RCC 7860 (cell line): ENCODE data around the gene KCTD18.

ENCODE experiments used
- DNase-seq: peaks from one replicate; pipeline ENCODE4 v3.0.0-alpha.2; 2015; ENCODE audit warnings: low spot score
- FAIRE-seq: peaks from 2 replicates; lab custom pipeline; 2012; peaks lifted over from hg19 to GRCh38; lab: Jason Lieb, UNC

Gene KCTD18

DNA sequence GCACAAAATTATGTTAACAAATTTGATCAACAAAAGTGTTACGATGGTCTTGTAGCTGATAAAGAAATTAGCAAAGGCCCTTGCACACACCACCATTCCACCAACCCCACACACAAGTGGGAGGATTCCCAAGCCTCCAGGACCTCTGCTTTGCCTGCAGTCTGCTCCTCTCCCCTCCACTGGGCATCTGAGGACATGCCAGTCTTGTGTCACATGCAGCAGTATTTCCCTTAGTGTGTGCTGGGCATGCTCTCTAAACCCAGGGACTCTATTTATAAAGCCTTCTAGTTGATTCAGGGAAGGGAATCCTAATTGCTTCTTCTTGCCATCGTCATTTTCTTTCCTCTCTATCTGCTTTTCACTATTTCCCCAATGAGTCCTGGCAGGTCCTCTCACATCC lies 53.3 kb downstream of the KCTD18 start:
- FAIRE-seq (no peak), DNase-seq (no peak)

- no peak for FAIRE-seq
- DNase-seq = peak; percentile 80
Observed at GRCh38 chr2:200455958-200456421, 53.9 kb downstream of the KCTD18 start.

GRCh38 chr2:200454927-200455801 lies 54.7 kb downstream of the KCTD18 start:
- FAIRE-seq = peak; percentile 96
- DNase-seq = peak; percentile 96

GRCh38 chr2:200453853-200454534 lies 55.9 kb downstream of the KCTD18 start:
- FAIRE-seq (no peak), DNase-seq (no peak)

- FAIRE-seq (no peak), DNase-seq (no peak)
Observed at GRCh38 chr2:200453142-200453852, 56.6 kb downstream of the KCTD18 start.

DNA sequence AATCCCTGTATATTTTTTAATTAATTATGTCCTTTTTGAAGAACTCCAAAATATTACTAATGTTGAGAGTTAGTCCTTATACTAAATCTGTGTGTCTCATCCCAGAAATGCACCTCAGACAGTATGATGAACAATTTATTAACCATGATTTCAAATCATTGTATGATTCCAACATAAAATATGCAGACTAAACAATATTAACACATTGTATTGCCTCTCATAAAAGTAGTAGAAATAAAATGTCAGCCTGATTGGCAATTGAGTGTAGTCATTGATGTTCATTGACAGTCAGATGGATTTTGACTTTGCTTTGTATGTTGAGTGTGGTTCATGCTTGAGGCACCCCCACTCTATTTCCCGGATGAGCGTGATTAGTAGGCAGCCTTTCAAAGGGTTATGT lies 57.5 kb downstream of the KCTD18 start:
- DNase-seq = no peak
- FAIRE-seq = no peak

DNA sequence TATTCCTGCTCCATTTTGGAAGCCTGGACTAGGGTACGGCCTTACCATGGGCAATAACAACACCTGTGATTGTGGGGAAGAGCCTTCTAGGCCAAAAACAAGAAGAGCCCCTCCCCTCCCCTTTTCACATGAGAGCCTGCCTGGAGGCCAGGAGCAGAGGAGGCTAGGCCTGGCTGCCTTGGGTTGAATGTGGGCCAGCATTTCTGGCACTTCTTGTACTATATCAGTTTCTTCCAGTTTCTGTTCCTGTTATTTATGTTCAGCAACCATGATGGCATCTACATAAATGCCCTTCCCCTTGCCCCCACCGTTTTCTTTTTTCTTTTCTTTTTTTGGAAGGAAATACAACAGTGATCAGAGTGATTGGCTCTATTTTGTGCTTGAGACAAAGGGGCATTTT lies 58.4 kb downstream of the KCTD18 start:
- DNase-seq (no peak), FAIRE-seq (no peak)

DNA sequence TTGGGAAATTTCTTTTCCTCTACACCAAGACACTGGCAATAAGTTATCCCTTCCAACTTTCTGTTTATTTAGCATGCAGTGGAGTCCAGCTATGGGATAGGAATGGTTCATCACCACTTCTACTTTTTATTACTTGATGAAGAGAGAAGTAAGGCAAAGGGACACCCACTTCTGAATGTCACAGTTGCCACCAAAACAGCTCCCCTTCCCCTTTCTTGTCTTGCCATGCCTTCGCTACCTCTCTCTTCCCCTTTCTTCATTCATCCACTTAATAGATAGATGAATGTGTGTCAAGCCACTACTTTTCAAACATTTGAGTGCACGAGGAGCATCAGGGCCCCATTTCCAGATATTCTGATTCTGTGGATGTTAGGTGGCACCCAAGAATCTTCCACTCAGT lies 59.6 kb downstream of the KCTD18 start:
- DNase-seq (no peak), FAIRE-seq (no peak)

- DNase-seq (no peak), FAIRE-seq (no peak)
Observed at GRCh38 chr2:200449149-200449548, 60.7 kb downstream of the KCTD18 start.

DNA sequence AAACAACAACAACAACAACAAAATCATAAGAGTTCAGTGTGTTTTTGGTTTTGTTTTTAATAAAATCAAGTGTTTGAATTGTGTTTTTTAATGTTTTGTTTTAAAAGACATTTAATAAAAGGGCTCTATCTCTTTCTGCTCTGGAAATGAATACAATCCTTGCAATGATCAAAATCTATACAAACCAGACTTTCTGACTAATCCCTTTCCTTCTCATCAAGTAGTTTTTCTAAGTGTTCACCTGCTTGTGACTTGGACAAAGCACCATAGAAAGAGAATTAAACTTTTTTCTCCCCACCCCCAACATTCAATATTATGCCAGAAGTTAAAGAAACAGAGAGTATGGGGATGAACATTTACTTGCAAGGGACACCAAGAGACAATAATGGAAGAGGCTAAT lies 61.4 kb downstream of the KCTD18 start:
- no peak for FAIRE-seq

GRCh38 chr2:200447139-200447855 lies 62.6 kb downstream of the KCTD18 start:
- DNase-seq = no peak
- no peak for FAIRE-seq

More for the DNA sequence above, 61.4 kb downstream of the KCTD18 start:
- DNase-seq = no peak

DNA sequence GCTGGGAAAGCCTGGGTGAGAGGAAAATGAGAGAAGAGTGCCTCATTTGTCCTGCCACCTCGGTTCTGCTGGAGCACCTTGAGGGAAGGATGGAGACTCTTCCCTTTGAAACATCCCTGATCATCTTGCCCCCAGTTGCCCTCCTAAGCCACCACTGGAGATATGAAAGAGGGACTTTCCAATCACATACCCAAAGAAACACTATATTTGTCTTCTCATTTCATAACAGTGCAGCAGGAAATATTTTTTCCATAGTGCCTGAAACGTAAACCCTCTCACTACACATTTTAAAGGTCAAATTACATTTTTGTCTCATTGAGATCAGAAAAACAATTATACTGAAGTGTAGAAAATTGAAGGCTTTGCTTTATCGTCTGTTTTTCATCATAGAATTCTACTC lies 63.3 kb downstream of the KCTD18 start:
- DNase-seq = no peak
- no peak for FAIRE-seq

DNA sequence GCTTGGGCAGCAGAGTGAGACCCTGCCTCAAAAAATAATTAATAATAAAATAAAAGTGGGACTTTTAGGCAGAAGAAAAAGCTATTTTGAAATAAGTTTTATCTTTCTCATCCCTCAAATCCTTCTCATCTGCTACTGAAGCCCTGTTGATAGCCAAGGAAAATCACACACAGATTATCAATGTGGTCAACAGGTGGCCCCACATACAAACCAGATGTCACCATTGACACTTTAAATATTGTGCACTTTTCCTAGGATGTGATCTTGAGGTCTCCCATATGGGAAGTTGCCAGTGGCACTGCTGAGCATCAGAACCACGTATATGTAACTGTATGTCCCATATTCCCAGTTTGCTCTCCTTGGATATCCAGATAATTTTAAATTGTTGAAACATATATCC lies 64.6 kb downstream of the KCTD18 start:
- DNase-seq (no peak), FAIRE-seq (no peak)

- no peak for FAIRE-seq
- DNase-seq = no peak
Observed at GRCh38 chr2:200444530-200444929, 65.3 kb downstream of the KCTD18 start.

DNA sequence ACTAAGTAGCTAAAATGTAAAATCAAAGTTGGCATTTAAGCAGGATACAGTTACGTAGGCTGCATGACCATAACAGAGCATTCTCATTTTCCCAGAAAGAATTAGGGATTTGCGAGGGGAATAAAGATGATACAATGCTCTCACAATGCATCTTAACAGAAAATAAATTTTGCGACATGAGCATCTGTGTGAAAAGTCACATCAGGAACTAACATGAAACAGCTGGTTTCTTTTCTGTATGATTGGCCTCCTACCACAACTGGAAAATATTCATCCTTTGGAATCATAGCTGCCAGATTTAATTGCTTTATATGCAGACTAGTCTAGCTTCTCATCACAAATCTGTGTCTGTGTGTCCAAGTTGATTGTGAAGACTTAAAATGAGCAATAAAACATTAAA lies 66.0 kb downstream of the KCTD18 start:
- no peak for FAIRE-seq
- DNase-seq = no peak

DNA sequence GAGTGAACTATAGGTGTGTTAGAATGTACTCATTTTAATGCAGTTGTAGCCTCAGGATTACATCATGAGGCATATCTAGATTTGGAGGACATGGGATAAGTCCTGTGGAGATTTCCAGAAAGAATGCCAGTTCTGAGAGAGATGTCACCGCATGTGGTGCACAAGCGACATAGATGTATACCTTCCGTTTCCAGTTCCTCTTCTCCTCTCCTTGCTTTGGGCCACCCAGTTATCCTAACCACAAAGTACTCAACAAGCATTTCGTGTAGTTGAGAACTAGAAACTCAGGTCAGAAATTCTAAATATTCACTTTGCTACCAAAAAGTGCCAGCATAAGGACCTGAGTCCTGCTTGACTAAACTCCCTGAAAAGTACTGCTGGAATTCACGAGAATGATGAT lies 66.5 kb downstream of the KCTD18 start:
- FAIRE-seq = no peak
- DNase-seq = no peak

DNA sequence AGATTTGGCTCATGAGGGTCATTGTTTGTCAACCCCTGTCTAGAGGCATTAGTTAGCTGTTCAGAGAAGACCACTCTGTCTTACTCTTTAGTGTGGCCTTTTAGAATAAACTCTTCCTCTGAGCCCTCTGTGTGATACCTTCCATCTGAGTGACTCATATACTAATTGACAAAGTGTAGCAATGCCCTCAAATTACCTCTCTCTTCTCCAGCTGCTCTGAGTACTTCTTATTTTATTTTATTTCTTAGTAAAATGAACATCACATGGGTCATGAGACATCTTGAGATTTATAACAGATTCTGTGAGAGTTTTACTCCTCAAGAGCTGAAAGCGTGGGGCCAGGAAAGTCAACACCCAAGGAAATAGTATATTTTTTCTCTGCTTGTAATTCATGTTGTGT lies 67.4 kb downstream of the KCTD18 start:
- DNase-seq (no peak), FAIRE-seq (no peak)

GRCh38 chr2:200439981-200440380 lies 69.9 kb downstream of the KCTD18 start:
- FAIRE-seq (no peak), DNase-seq (no peak)
